GM12874 (cell line): Measurements from ENCODE around the gene NLRP5.

Experiments
- CTCF ChIP-seq: IDR thresholded peaks from 2 replicates; pipeline ENCODE4 v1.5.1; 2011; ENCODE audit warnings: low read depth, mild to moderate bottlenecking, control low read depth, low read length, moderate library complexity; ENCODE audit not compliant: insufficient read depth

Gene NLRP5

GRCh38 chr19:56026769-56027168 lies 40.2 kb downstream of the NLRP5 start:
- TF ChIP-seq CTCF: no peak

GRCh38 chr19:56053596-56053995 lies 67.0 kb downstream of the NLRP5 start:
- TF ChIP-seq CTCF: no peak

GRCh38 chr19:56066152-56067023 lies 79.8 kb downstream of the NLRP5 start:
- TF ChIP-seq CTCF: peak; percentile 96

GRCh38 chr19:56069642-56070041 lies 83.1 kb downstream of the NLRP5 start:
- TF ChIP-seq CTCF: no peak

GRCh38 chr19:56071151-56071550 lies 84.6 kb downstream of the NLRP5 start:
- no peak for TF ChIP-seq CTCF

- TF ChIP-seq CTCF: peak; percentile 71
Measured at GRCh38 chr19:56076498-56076897, 89.9 kb downstream of the NLRP5 start.

- no peak for TF ChIP-seq CTCF
Measured at GRCh38 chr19:56079609-56080008, 93.0 kb downstream of the NLRP5 start.
